H1 (cell line): ENCODE measurements around the gene TRAF1. TPM values are rescaled to one million over a fixed set of nuclear protein-coding genes. Genes with fewer than 3 reads are reported as not detected.

Experiments
- EZH2 ChIP-seq: fragments of 200-600 bp; sonication (generic); IDR thresholded peaks from 2 replicates; pipeline ENCODE4 v1.7.1; 2012; ENCODE audit warnings: low read depth, mild to moderate bottlenecking, moderate library complexity, low read length, inconsistent platforms; ENCODE audit not compliant: severe bottlenecking
- HDAC2 ChIP-seq, 2 experiments: fragments of 300-600 bp in 1 of 2; sonication (generic) in 1 of 2; IDR thresholded peaks; 2 replicates each; pipeline ENCODE4 v1.6.1; 2011 to 2012; ENCODE audit warnings: low read depth in 2 of 2, low read length in 2 of 2, mild to moderate bottlenecking in 2 of 2, moderate library complexity in 2 of 2, borderline replicate concordance in 1 of 2, inconsistent platforms in 1 of 2
- HDAC6 ChIP-seq: IDR thresholded peaks from one replicate; pipeline ENCODE4 v1.7.1; 2012; ENCODE audit warnings: low read depth, mild to moderate bottlenecking, inconsistent platforms, low read length, moderate library complexity
- TEAD4 ChIP-seq: IDR thresholded peaks from 2 replicates; pipeline ENCODE4 v1.6.1; 2012; ENCODE audit warnings: low read depth, low read length, inconsistent platforms, mixed read lengths
- polyA plus RNA-seq, 7 experiments: library from polyadenylated mRNA; depleted of rRNA in 3 of 7; stranded (reverse) in 5 of 7; unstranded in 2 of 7; fragments of >200 nt in 5 of 7; fragments of 200-250 nt in 2 of 7; gene quantifications; 1 replicate in 5 of 7; 2 replicates in 1 of 7; 4 replicates in 1 of 7; pipeline versions ENCODE4 v1.2.1 to v1.2.3, GENCODE V29; 2011 to 2013; ENCODE audit warnings: missing spikeins in 2 of 7, mixed read lengths in 2 of 7
- total RNA-seq: library from RNA; stranded (reverse); fragmentation: NEBNext Ultra II Directional; extraction: Animal tissue kit (Norgen Biotek cat#: 25700); gene quantifications from 2 replicates; pipeline ENCODE4 v1.2.1, GENCODE V29; 2021

The TRAF1 gene
- total and polyA plus RNA-seq, 2 of the 8 experiments (the other 6 are each of a cell fraction or from before 2014, with no cell fraction given), result 1.6 to 3.2 TPM

DNA sequence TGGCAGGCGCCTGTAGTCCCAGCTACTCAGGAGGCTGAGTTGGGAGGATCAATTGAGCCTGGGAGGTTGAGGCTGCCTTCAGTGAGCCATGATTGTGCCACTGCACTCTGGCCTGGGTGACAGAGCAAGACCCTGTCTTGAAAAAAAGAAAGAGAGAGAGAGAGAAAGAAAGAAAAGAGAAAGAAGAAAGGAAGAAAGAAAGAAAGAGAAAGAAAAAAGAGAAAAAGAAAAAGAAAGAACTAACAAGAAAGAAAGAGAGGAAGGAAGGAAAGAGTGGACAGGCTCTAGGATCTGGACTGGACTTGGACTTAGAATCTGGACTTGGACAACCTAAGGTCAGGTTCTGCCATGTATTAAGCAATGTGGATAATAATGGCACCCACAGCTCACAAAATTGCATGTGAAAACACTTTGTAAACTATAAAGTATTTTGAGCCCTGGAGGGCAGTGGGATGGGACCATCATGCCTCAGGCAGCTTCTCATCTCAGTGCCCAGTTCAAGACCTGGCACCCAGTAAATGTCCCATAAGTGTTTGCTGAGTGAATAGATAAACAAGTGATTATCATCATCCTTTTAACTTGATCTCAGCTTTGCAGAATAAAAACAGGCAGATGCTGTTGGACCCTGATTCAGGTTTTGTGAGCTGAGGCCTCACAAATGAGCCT is 36.9 kb downstream of the TRAF1 start (continued):
- TF ChIP-seq EZH2 (no peak), TEAD4 (no peak), HDAC6 (no peak), HDAC2 (IDR thresholded peaks at IDR 0.05; ENCODE audit: borderline replicate concordance in 1 of 2, low read depth in 2 of 2, low read length in 2 of 2) (no peak)
